GM21390 (cell line): Measurements from ENCODE around the gene ADSS1.

Source experiments
- ATAC-seq: cut with Tn5 transposase; IDR thresholded peaks from one replicate; pipeline ENCODE4 v1.9.1; 2021; ENCODE audit not compliant: unreplicated experiment

The ADSS1 gene

GRCh38 chr14:104778694-104779331 lies 54.8 kb downstream of the ADSS1 start:
- no peak for ATAC-seq

GRCh38 chr14:104779776-104780512 lies 55.9 kb downstream of the ADSS1 start:
- ATAC-seq = no peak

GRCh38 chr14:104780513-104781030 lies 56.5 kb downstream of the ADSS1 start:
- ATAC-seq = no peak

- no peak for ATAC-seq
Measured at GRCh38 chr14:104781271-104782077, 57.4 kb downstream of the ADSS1 start.

GRCh38 chr14:104782086-104782807 lies 58.2 kb downstream of the ADSS1 start:
- ATAC-seq = no peak

GRCh38 chr14:104782808-104783139 lies 58.7 kb downstream of the ADSS1 start:
- ATAC-seq = no peak

GRCh38 chr14:104783484-104784217 lies 59.6 kb downstream of the ADSS1 start:
- ATAC-seq = no peak

- no peak for ATAC-seq
Measured at GRCh38 chr14:104784218-104784568, 60.2 kb downstream of the ADSS1 start.

GRCh38 chr14:104784846-104785707 lies 61.0 kb downstream of the ADSS1 start:
- ATAC-seq = no peak

- no peak for ATAC-seq
Measured at GRCh38 chr14:104785708-104786080, 61.7 kb downstream of the ADSS1 start.

GRCh38 chr14:104786091-104786586 lies 62.1 kb downstream of the ADSS1 start:
- ATAC-seq = no peak

- no peak for ATAC-seq
Measured at GRCh38 chr14:104786726-104787675, 63.0 kb downstream of the ADSS1 start.

- no peak for ATAC-seq
Measured at GRCh38 chr14:104787736-104788135, 63.7 kb downstream of the ADSS1 start.

GRCh38 chr14:104788161-104788818 lies 64.3 kb downstream of the ADSS1 start:
- no peak for ATAC-seq

- no peak for ATAC-seq
Measured at GRCh38 chr14:104788873-104789663, 65.0 kb downstream of the ADSS1 start.

- no peak for ATAC-seq
Measured at GRCh38 chr14:104789752-104790743, 66.0 kb downstream of the ADSS1 start.
